H9 (cell line): ENCODE measurements around the gene NEGR1. TPM values are rescaled to one million over a fixed set of nuclear protein-coding genes. Genes with fewer than 3 reads are reported as not detected.

Experiments used
- DNase-seq: peaks from one replicate; pipeline ENCODE4 v3.0.0-alpha.2; 2017
- H2AFZ ChIP-seq: one replicate; pipeline ENCODE4 v1.6.1; 2013; ENCODE audit warnings: mild to moderate bottlenecking, low read length, control low read depth, moderate library complexity
- H2AK5ac ChIP-seq: 2 replicates; pipeline ENCODE4 v1.6.1; 2013; ENCODE audit warnings: low read length, control low read depth, mixed read lengths; ENCODE audit not compliant: insufficient read length
- H2BK120ac ChIP-seq: one replicate; pipeline ENCODE4 v1.6.1; 2013; ENCODE audit warnings: low read depth, mild to moderate bottlenecking, low read length, control low read depth, inconsistent platforms; ENCODE audit not compliant: poor library complexity, severe bottlenecking
- H2BK12ac ChIP-seq: 2 replicates; pipeline ENCODE4 v1.6.1; 2013; ENCODE audit warnings: low read length, control low read depth, mixed read lengths, low read depth; ENCODE audit not compliant: insufficient read length
- H2BK15ac ChIP-seq: 2 replicates; pipeline ENCODE4 v1.6.1; 2013; ENCODE audit warnings: low read depth, low read length, control low read depth
- H2BK20ac ChIP-seq: one replicate; pipeline ENCODE4 v1.6.1; 2013; ENCODE audit warnings: low read depth, mild to moderate bottlenecking, low read length, control low read depth, inconsistent platforms; ENCODE audit not compliant: poor library complexity, severe bottlenecking
- H2BK5ac ChIP-seq: 2 replicates; pipeline ENCODE4 v1.6.1; 2013; ENCODE audit warnings: low read length, control low read depth, mixed read lengths; ENCODE audit not compliant: insufficient read length
- H3K14ac ChIP-seq: 2 replicates; pipeline ENCODE4 v1.6.1; 2013; ENCODE audit warnings: low read length, control low read depth; ENCODE audit not compliant: insufficient read depth
- H3K18ac ChIP-seq: 2 replicates; pipeline ENCODE4 v1.6.1; 2013; ENCODE audit warnings: low read depth, mild to moderate bottlenecking, mixed read lengths, low read length, control low read depth; ENCODE audit not compliant: insufficient read length
- H3K23ac ChIP-seq: 2 replicates; pipeline ENCODE4 v1.6.1; 2013; ENCODE audit warnings: low read length, control low read depth, mixed read lengths, low read depth; ENCODE audit not compliant: insufficient read length
- H3K23me2 ChIP-seq: 2 replicates; pipeline ENCODE4 v1.6.1; 2013; ENCODE audit warnings: low read depth, mild to moderate bottlenecking, mixed read lengths, low read length, control low read depth; ENCODE audit not compliant: insufficient read length, poor library complexity, severe bottlenecking
- H3K27ac ChIP-seq: 2 replicates; pipeline ENCODE4 v1.5.1; 2013; ENCODE audit warnings: low read length, control low read depth, mixed read lengths, low read depth; ENCODE audit not compliant: insufficient read length
- H3K27me3 ChIP-seq: 2 replicates; pipeline ENCODE4 v1.6.1; 2013; ENCODE audit warnings: low read length, control low read depth, inconsistent platforms; ENCODE audit not compliant: insufficient read depth
- H3K4ac ChIP-seq: 2 replicates; pipeline ENCODE4 v1.6.1; 2013; ENCODE audit warnings: low read depth, mild to moderate bottlenecking, control low read depth, inconsistent platforms, low read length, moderate library complexity
- H3K4me1 ChIP-seq: 2 replicates; pipeline ENCODE4 v1.6.1; 2013; ENCODE audit warnings: low read length, control low read depth, inconsistent platforms; ENCODE audit not compliant: insufficient read depth
- H3K4me2 ChIP-seq: 2 replicates; pipeline ENCODE4 v1.6.1; 2013; ENCODE audit warnings: low read length, control low read depth, mixed read lengths; ENCODE audit not compliant: insufficient read length, insufficient read depth
- H3K56ac ChIP-seq: 2 replicates; pipeline ENCODE4 v1.6.1; 2013; ENCODE audit warnings: low read depth, mild to moderate bottlenecking, mixed read lengths, low read length, control low read depth; ENCODE audit not compliant: insufficient read length
- H3K79me1 ChIP-seq: 2 replicates; pipeline ENCODE4 v1.6.1; 2013; ENCODE audit warnings: low read depth, mild to moderate bottlenecking, moderate library complexity, low read length, control low read depth, inconsistent platforms; ENCODE audit not compliant: insufficient read depth, poor library complexity, severe bottlenecking
- H3K79me2 ChIP-seq: 2 replicates; pipeline ENCODE4 v1.6.1; 2013; ENCODE audit warnings: low read length, control low read depth, inconsistent platforms; ENCODE audit not compliant: insufficient read depth
- H3K9ac ChIP-seq: 2 replicates; pipeline ENCODE4 v1.6.1; 2013; ENCODE audit warnings: low read length, control low read depth, mixed read lengths; ENCODE audit not compliant: insufficient read length; ENCODE audit errors: extremely low read depth
- H3K9me3 ChIP-seq: one replicate; pipeline ENCODE4 v1.6.1; 2013; ENCODE audit warnings: low read depth, low read length, inconsistent platforms; ENCODE audit not compliant: control insufficient read depth
- H3T11ph ChIP-seq: one replicate; pipeline ENCODE4 v1.6.1; 2013; ENCODE audit warnings: mild to moderate bottlenecking, low read length, control low read depth, inconsistent platforms
- H4K20me1 ChIP-seq: one replicate; pipeline ENCODE4 v1.6.1; 2013; ENCODE audit not compliant: control insufficient read depth, insufficient read length, insufficient read depth
- H4K5ac ChIP-seq: 2 replicates; pipeline ENCODE4 v1.6.1; 2013; ENCODE audit warnings: low read depth, mild to moderate bottlenecking, mixed read lengths, low read length, control low read depth; ENCODE audit not compliant: insufficient read length
- H4K8ac ChIP-seq: replicated peaks from 2 replicates; pipeline ENCODE4 v1.6.1; 2013; ENCODE audit warnings: low read length, control low read depth, mixed read lengths, low read depth; ENCODE audit not compliant: insufficient read length
- H4K91ac ChIP-seq: 2 replicates; pipeline ENCODE4 v1.6.1; 2013; ENCODE audit warnings: low read depth, mild to moderate bottlenecking, moderate library complexity, mixed read lengths, low read length, control low read depth; ENCODE audit not compliant: insufficient read length
- H3K27ac Mint-ChIP-seq, 3 experiments: 2 replicates in 2 of 3; 3 replicates in 1 of 3; pipeline ENCODE4 v1.8.0; 2020 to 2021; ENCODE audit warnings: mixed read lengths in 3 of 3, mild to moderate bottlenecking in 1 of 3, moderate library complexity in 1 of 3
- H3K27me3 Mint-ChIP-seq: 2 replicates; pipeline ENCODE4 v1.8.0; 2021; ENCODE audit warnings: low read depth, mild to moderate bottlenecking, moderate library complexity, mixed read lengths
- H3K36me3 Mint-ChIP-seq, 3 experiments: 2 replicates in 2 of 3; 3 replicates in 1 of 3; pipeline ENCODE4 v1.8.0; 2020 to 2021; ENCODE audit warnings: low read depth in 3 of 3, mixed read lengths in 3 of 3; ENCODE audit not compliant: insufficient read depth in 1 of 3
- H3K4me1 Mint-ChIP-seq, 2 experiments: 2 replicates each; pipeline ENCODE4 v1.8.0; 2020; ENCODE audit warnings: mixed read lengths in 2 of 2
- H3K4me3 Mint-ChIP-seq, 2 experiments: 2 replicates in 1 of 2; 3 replicates in 1 of 2; pipeline ENCODE4 v1.8.0; 2020 to 2021; ENCODE audit warnings: mild to moderate bottlenecking in 2 of 2, mixed read lengths in 2 of 2, moderate library complexity in 1 of 2
- H3K9me3 Mint-ChIP-seq, 2 experiments: 2 replicates in 1 of 2; 3 replicates in 1 of 2; pipeline ENCODE4 v1.8.0; 2020; ENCODE audit warnings: mild to moderate bottlenecking in 2 of 2, mixed read lengths in 2 of 2, moderate library complexity in 1 of 2
- CTCF ChIP-seq: fragments of 200-600 bp; sonication (generic); conservative IDR thresholded peaks from 3 replicates; pipeline ENCODE4 v1.8.0; 2021; ENCODE audit warnings: antibody characterized with exemption, mild to moderate bottlenecking
- WGBS: extraction: QIAGEN DNeasy Blood & Tissue Kit; methylation state at CpG from one replicate; pipeline ENCODE4 v1.1.7; 2013; ENCODE audit warnings: missing lambda C conversion rate, low lambda C conversion rate, mixed read lengths; ENCODE audit not compliant: insufficient read length; ENCODE audit errors: extremely low coverage; 5-methylcytosine and 5-hydroxymethylcytosine counted together
- total RNA-seq: library from RNA; stranded (reverse); gene quantifications from 2 replicates; pipeline ENCODE4 v1.2.1, GENCODE V29; 2021

Gene NEGR1
- total RNA-seq, 1 experiment from 2014 or later: 0.13 TPM

- Histone ChIP-seq H3K79me1 (no peaks in the 10 kb centered on the region), H3T11ph (no peak overlapping the region), H3K27ac (no peak overlapping the region), H2BK5ac (no peak overlapping the region), H4K8ac (no peak overlapping the region), H2BK15ac (no peak overlapping the region), H2AFZ (no peak overlapping the region), H4K91ac (no peak overlapping the region), H3K23me2 (no peaks in the 10 kb centered on the region), H3K4me2 (no peak overlapping the region), H2BK20ac (no peak overlapping the region), H3K27me3 (no peaks in the 10 kb centered on the region), H3K18ac (no peak overlapping the region), H4K20me1 (no peaks in the 10 kb centered on the region), H3K23ac (no peak overlapping the region), H3K14ac (no peak overlapping the region), H2BK12ac (no peak overlapping the region), H3K79me2 (no peaks in the 10 kb centered on the region), H2AK5ac (no peak overlapping the region), H3K56ac (no peak overlapping the region), H3K9ac (no peak overlapping the region), H3K4ac (no peak overlapping the region), H2BK120ac (no peak overlapping the region), H3K9me3 (no peaks in the 10 kb centered on the region), H3K4me1 (no peaks in the 10 kb centered on the region), H4K5ac (no peak overlapping the region)
- Mint-ChIP-seq H3K4me3 (no peak overlapping the region), H3K9me3 (peaks cover 0 to 3% of the 10 kb centered on the region in 2 experiments; a peak in 1 of 5 replicates), H3K27me3 (no peaks in the 10 kb centered on the region), H3K27ac (no peak overlapping the region), H3K4me1 (peaks cover 2 to 3% of the 10 kb centered on the region in 2 experiments; a peak in 2 of 4 replicates), H3K36me3 (no peaks in the 10 kb centered on the region; a peak in 1 of 7 replicates)
- no peak for TF ChIP-seq CTCF
- WGBS: no CpG with 5 or more reads among the region's 1 CpG
- DNase-seq: no peak
These were observed 512.2 kb downstream of the NEGR1 start for GRCh38 chr1:71770121-71770520.
